ENCODE results near the gene MRFAP1L1. TPM values are rescaled to one million over a fixed set of nuclear protein-coding genes. Genes with fewer than 3 reads are reported as not detected.
"Not testable (repeated sequence)": the region's sequence is repeated elsewhere in the genome, so short reads cannot be mapped to it uniquely, and the experiment has no call there.

The MRFAP1L1 gene
- total RNA-seq (10 to 100 TPM; 51.9 to 58.6 (median 54.1) TPM), polyA plus RNA-seq (73.4 TPM)
- long read RNA-seq, donor 1, transcript MRFAP1L1-202 (1 exons, 2,127 nt): minor isoform, 30 of 149 reads
- long read RNA-seq, donor 1, transcript MRFAP1L1-201 (2 exons, 1,593 nt): major isoform, 101 of 149 reads
- long read RNA-seq, donor 1, partial matches to known transcripts: 0 of 149 reads
- long read RNA-seq, donor 1, other reads (novel, unspliced or antisense): 18 of 149 reads
- long read RNA-seq, donor 2, transcript MRFAP1L1-201 (2 exons, 1,593 nt): major isoform, 36 of 48 reads
- long read RNA-seq, donor 2, transcript MRFAP1L1-202 (1 exons, 2,127 nt): minor isoform, 7 of 48 reads
- long read RNA-seq, donor 2, partial matches to known transcripts: 0 of 48 reads
- long read RNA-seq, donor 2, other reads (novel, unspliced or antisense): 5 of 48 reads
- long read RNA-seq, donor 3, transcript MRFAP1L1-201 (2 exons, 1,593 nt): major isoform, 253 of 298 reads
- long read RNA-seq, donor 3, transcript MRFAP1L1-202 (1 exons, 2,127 nt): minor isoform, 26 of 298 reads
- long read RNA-seq, donor 3, partial matches to known transcripts: 0 of 298 reads
- long read RNA-seq, donor 3, other reads (novel, unspliced or antisense): 19 of 298 reads
- long read RNA-seq, donor 4, transcript MRFAP1L1-201 (2 exons, 1,593 nt): major isoform, 35 of 46 reads
- long read RNA-seq, donor 4, transcript MRFAP1L1-202 (1 exons, 2,127 nt): minor isoform, 8 of 46 reads
- long read RNA-seq, donor 4, partial matches to known transcripts: 0 of 46 reads
- long read RNA-seq, donor 4, other reads (novel, unspliced or antisense): 3 of 46 reads

DNA sequence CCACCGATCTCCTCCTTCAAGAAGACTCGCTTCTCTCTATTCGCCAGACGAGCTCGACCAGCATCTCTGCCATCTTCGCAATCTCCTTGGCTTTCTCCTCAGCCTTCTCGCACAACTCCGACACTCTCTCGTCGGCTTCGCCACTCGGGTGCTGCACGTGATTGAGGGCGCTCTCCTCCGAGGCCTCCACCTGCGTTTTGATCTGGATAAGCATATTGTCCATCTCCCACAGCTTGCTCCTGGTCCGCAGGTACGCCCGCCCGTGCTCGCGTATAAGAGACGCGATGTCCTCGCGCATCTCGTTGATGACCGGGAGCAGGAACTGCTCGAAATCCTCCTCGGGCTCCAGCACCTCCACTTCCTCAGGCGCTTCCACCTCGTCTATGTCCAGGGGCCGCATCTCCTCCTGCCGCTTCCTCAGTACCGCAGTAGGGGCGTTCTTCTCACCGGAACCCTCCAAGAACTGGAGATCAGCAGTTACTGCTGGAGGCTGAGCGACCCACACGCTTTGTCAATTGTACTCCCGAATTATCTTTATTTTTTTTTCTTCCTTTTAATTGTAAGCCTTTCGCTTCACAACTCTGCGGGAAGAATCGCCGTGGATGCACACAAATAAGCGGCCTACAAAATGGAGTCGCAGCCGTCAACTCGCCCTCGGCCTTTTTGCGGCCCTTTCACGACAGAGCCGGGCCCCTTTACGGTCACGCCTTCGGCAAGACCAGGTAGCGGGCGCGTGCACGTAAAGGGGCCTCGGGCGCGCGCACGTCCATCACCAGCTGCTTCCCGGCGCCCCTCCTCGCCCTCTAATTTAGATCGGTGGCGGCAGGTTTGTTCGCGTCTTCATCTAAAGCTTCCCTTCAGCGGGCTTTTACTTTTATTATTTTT lies at the start of gene MRFAP1L1:
TSS of gene MRFAP1L1 (minus strand) at position 636 of the 885 bp plus-strand sequence. CDS start at position 400, 236 bp downstream.
- peak within 1 kb of the TSS; percentile 95 for H3K4me3 ChIP-seq (ENCODE audit: low read length)
- H3K4me1 ChIP-seq (ENCODE audit: control insufficient read depth, insufficient read depth, low read length): peaks cover 10% of the 10 kb centered on the region
- WGBS: under 1% methylated on average over 72 of the region's 72 CpGs
- H3K9me3 ChIP-seq (ENCODE audit: control insufficient read depth, low read length): no peaks in the 10 kb centered on the region
- intact Hi-C loops (cut with DNase I): no loop called here
- H3K27ac ChIP-seq (ENCODE audit: low read length): peak within 1 kb of the TSS; percentile 90
- H3K27me3 ChIP-seq (ENCODE audit: control insufficient read depth, insufficient read depth): no peaks in the 10 kb centered on the region
- peak; percentile 86 to 91 for ATAC-seq
- DNase-seq: peak; percentile 96 to 99 (median 98)

GRCh38 chr4:6758728-6759127 lies 49.1 kb upstream of the MRFAP1L1 start:
- no peaks in the 10 kb centered on the region for H3K9me3 ChIP-seq (ENCODE audit: control insufficient read depth, low read length)
- DNase-seq: no peak
- no peak for ATAC-seq
- H3K4me1 ChIP-seq (ENCODE audit: control insufficient read depth, insufficient read depth, low read length): peaks cover 3% of the 10 kb centered on the region
- intact Hi-C loops (cut with DNase I): no loop called here
- no peak overlapping the region for H3K27ac ChIP-seq (ENCODE audit: low read length)
- H3K4me3 ChIP-seq (ENCODE audit: low read length): no peak overlapping the region
- no peaks in the 10 kb centered on the region for H3K27me3 ChIP-seq (ENCODE audit: control insufficient read depth, insufficient read depth)
- WGBS: 71% methylated on average over 4 of the region's 4 CpGs

- ATAC-seq; H3K27me3 ChIP-seq (ENCODE audit: control insufficient read depth, insufficient read depth); intact Hi-C loops (cut with DNase I); H3K9me3 ChIP-seq (ENCODE audit: control insufficient read depth, low read length); H3K4me1 ChIP-seq (ENCODE audit: control insufficient read depth, insufficient read depth, low read length); DNase-seq; H3K4me3 ChIP-seq (ENCODE audit: low read length); H3K27ac ChIP-seq (ENCODE audit: low read length): not testable (repeated sequence)
- 42% methylated on average over 2 of the region's 6 CpGs for WGBS
Observed at GRCh38 chr4:6756345-6756744, 46.7 kb upstream of the MRFAP1L1 start.

DNA sequence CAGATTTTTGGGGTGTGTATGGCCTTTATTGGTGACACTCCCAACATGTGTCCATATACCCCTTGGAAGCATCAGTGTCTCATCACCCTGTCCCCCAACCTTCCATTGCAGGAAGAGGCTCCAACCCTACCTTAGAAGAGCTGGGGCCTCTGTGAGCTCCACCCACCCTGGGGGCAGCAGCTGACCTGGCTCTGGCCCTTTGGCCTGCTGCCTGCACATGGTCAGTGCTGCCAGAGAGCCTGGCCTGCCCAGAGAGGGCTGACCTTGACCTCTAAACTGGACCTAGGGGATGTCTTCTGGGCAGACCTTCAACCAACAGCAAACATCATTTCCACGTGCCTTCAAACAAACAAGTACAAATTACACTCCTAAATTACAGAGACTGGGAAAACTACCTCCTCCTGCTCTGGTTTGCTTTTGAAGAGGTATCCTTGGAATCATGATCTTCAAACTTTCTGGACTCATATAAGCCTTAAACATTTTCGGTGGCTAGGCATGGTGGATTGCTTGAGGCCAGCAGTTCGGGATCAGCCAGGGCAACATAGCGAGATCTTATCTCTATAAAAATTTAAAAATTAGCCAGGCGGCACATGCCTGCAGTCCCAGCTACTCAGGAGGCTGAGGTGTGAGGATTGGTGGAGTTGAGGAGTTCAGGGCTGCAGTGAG lies 45.6 kb upstream of the MRFAP1L1 start:
- no peak overlapping the region for H3K4me3 ChIP-seq (ENCODE audit: low read length)
- 82% methylated on average over 5 of the region's 5 CpGs for WGBS
- no peaks in the 10 kb centered on the region for H3K9me3 ChIP-seq (ENCODE audit: control insufficient read depth, low read length)
- ATAC-seq (no peak), DNase-seq (no peak)
- H3K4me1 ChIP-seq (ENCODE audit: control insufficient read depth, insufficient read depth, low read length): peaks cover 3% of the 10 kb centered on the region
- H3K27ac ChIP-seq (ENCODE audit: low read length): no peak overlapping the region
- intact Hi-C loops (cut with DNase I): no loop called here
- H3K27me3 ChIP-seq (ENCODE audit: control insufficient read depth, insufficient read depth): no peaks in the 10 kb centered on the region

- intact Hi-C loops (cut with DNase I): no loop called here
- Histone ChIP-seq H3K27me3 (ENCODE audit: control insufficient read depth, insufficient read depth) (no peaks in the 10 kb centered on the region), H3K27ac (ENCODE audit: low read length) (no peak overlapping the region), H3K4me3 (ENCODE audit: low read length) (no peak overlapping the region), H3K4me1 (ENCODE audit: control insufficient read depth, insufficient read depth, low read length) (peaks cover 3% of the 10 kb centered on the region), H3K9me3 (ENCODE audit: control insufficient read depth, low read length) (no peaks in the 10 kb centered on the region)
- 89% methylated on average over 3 of the region's 3 CpGs for WGBS
- DNase-seq: no peak
- no peak for ATAC-seq
Observed at GRCh38 chr4:6754481-6755087, 44.9 kb upstream of the MRFAP1L1 start.

GRCh38 chr4:6753891-6754290 lies 44.2 kb upstream of the MRFAP1L1 start:
- ATAC-seq: no peak
- intact Hi-C loops (cut with DNase I): no loop called here
- no peaks in the 10 kb centered on the region for H3K9me3 ChIP-seq (ENCODE audit: control insufficient read depth, low read length)
- H3K27ac ChIP-seq (ENCODE audit: low read length): no peak overlapping the region
- H3K27me3 ChIP-seq (ENCODE audit: control insufficient read depth, insufficient read depth): no peaks in the 10 kb centered on the region
- no peak overlapping the region for H3K4me3 ChIP-seq (ENCODE audit: low read length)
- DNase-seq: no peak
- H3K4me1 ChIP-seq (ENCODE audit: control insufficient read depth, insufficient read depth, low read length): peaks cover 3% of the 10 kb centered on the region
- WGBS: 93% methylated on average over 9 of the region's 9 CpGs

DNA sequence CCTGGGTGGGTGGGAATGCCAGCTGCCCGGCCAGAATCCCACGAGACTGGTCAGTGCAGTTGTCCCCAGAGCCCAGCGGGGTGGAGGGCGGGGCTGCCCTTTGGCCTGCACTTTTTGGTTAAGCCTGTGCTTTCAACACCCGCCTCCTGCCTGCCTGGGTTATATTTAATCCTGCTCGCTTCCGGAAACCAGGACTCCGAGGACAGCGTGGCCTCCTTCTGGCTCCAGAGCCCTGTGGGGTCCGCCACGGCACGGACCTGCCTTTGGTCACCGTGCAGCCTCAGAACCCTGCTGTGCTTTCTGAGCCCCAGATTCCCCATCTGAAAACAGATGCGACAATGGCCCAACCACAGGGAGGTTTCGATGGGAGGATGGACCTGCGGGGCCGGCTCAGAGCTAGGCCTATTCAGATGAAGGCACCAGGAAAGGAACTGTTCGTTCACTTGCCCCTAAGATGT lies 43.5 kb upstream of the MRFAP1L1 start:
- H3K4me3 ChIP-seq (ENCODE audit: low read length): no peak overlapping the region
- no peaks in the 10 kb centered on the region for H3K9me3 ChIP-seq (ENCODE audit: control insufficient read depth, low read length)
- peaks cover 3% of the 10 kb centered on the region for H3K4me1 ChIP-seq (ENCODE audit: control insufficient read depth, insufficient read depth, low read length)
- WGBS: 71% methylated on average over 18 of the region's 18 CpGs
- H3K27ac ChIP-seq (ENCODE audit: low read length): no peak overlapping the region
- intact Hi-C loops (cut with DNase I): no loop called here
- no peaks in the 10 kb centered on the region for H3K27me3 ChIP-seq (ENCODE audit: control insufficient read depth, insufficient read depth)
- ATAC-seq (no peak), DNase-seq (peak; percentile 47 to 76 (median 71))

DNA sequence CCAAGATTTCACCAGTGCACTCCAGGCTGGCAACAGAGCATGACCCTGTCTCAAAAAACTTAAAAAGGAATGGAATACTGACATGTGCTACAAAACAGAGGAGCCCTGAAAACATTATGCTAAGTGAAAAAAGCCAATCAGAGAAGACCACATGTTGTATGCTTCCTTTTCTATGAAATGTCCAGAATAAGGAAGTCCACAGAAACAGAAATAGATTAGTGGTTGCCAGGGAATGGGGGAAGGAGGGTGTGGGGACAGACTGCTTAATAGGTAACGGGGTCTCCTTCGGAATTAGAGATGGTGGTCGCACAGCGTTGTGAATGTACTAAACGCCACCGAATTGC lies 42.8 kb upstream of the MRFAP1L1 start:
- WGBS: 84% methylated on average over 6 of the region's 6 CpGs
- Histone ChIP-seq H3K27me3 (ENCODE audit: control insufficient read depth, insufficient read depth) (no peaks in the 10 kb centered on the region), H3K4me3 (ENCODE audit: low read length) (no peak overlapping the region), H3K27ac (ENCODE audit: low read length) (no peak overlapping the region), H3K4me1 (ENCODE audit: control insufficient read depth, insufficient read depth, low read length) (peaks cover 7% of the 10 kb centered on the region), H3K9me3 (ENCODE audit: control insufficient read depth, low read length) (no peaks in the 10 kb centered on the region)
- intact Hi-C loops (cut with DNase I): no loop called here
- no peak for DNase-seq
- no peak for ATAC-seq

DNA sequence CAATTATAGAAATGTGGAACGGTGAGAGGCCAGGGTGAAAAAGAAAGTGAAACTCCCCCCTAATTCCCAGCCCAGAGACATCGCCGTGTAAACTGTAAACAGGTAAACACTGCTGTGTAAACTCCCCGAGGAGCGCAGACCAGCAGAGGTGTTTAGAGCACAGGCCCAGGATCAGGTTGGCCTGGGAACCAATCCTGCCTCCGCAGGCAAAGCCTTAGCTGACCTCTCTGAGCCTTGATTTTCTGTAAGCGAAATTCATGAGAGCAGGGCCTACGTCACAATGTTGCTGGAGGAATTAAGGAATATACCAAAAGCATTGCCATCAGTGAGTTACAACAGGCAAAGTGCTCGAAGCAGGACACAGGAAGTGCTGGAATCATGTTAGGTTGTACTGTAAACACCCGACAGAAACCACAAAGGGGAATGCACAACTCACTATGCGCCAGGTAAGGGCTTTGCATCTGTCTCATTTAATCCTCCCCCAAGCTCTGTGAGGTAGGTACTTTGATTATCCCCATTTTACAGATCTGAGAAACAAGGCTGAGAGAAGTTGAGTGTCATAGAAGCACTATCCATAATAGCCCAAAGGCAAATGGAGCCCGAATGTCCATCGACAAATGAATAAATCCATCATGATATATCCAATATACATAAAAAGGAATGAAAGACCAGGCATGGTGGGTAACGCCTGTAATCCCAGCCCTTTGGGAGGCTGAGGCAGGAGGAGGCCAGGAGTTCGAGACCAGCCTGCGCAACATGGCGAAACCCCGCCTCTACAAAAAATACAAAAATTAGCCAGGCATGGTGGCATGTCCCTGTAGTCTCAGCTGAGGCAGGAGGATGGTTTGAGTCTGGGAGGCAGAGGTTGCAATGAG lies 42.2 kb upstream of the MRFAP1L1 start:
- DNase-seq (no peak), ATAC-seq (no peak)
- no peaks in the 10 kb centered on the region for H3K9me3 ChIP-seq (ENCODE audit: control insufficient read depth, low read length)
- no peaks in the 10 kb centered on the region for H3K27me3 ChIP-seq (ENCODE audit: control insufficient read depth, insufficient read depth)
- no peak overlapping the region for H3K27ac ChIP-seq (ENCODE audit: low read length)
- peaks cover 12% of the 10 kb centered on the region for H3K4me1 ChIP-seq (ENCODE audit: control insufficient read depth, insufficient read depth, low read length)
- H3K4me3 ChIP-seq (ENCODE audit: low read length): no peak overlapping the region
- intact Hi-C loops (cut with DNase I): no loop called here
- WGBS: 85% methylated on average over 18 of the region's 18 CpGs

All from right cardiac atrium (tissue), 5 donors.